Esophagus (tissue), 2 donors: ENCODE results near the gene PUS1. TPM values are rescaled to one million over a fixed set of nuclear protein-coding genes. Genes with fewer than 3 reads are reported as not detected.
"Not testable (repeated sequence)": the region's sequence is repeated elsewhere in the genome, so short reads cannot be mapped to it uniquely, and the experiment has no call there.

Experiments
- H3K27ac ChIP-seq, 2 donors: one replicate each; pipeline ENCODE4 v1.5.1; 2013; ENCODE audit warnings: low read depth in 2 of 2, mild to moderate bottlenecking in 2 of 2, inconsistent platforms in 1 of 2, low read length in 1 of 2, moderate library complexity in 1 of 2
- H3K27me3 ChIP-seq, 2 donors: one replicate each; pipeline ENCODE4 v1.6.1; 2013; ENCODE audit warnings: low read length in 2 of 2, control low read depth in 1 of 2, mild to moderate bottlenecking in 1 of 2; ENCODE audit not compliant: insufficient read depth in 2 of 2, control insufficient read depth in 1 of 2
- H3K36me3 ChIP-seq, 2 donors: one replicate each; pipeline ENCODE4 v1.6.1; 2013; ENCODE audit warnings: low read length in 1 of 2; ENCODE audit not compliant: control insufficient read depth in 2 of 2, insufficient read depth in 2 of 2
- H3K4me1 ChIP-seq, 2 donors: one replicate each; pipeline ENCODE4 v1.6.1; 2013; ENCODE audit warnings: low read length in 1 of 2; ENCODE audit not compliant: control insufficient read depth in 2 of 2, insufficient read depth in 2 of 2
- H3K4me3 ChIP-seq, 2 donors: one replicate each; pipeline ENCODE4 v1.5.1; 2013; ENCODE audit warnings: low read length in 2 of 2, mild to moderate bottlenecking in 2 of 2, low read depth in 1 of 2, moderate library complexity in 1 of 2
- H3K9me3 ChIP-seq, 2 donors: one replicate each; pipeline ENCODE4 v1.6.1; 2013; ENCODE audit warnings: mild to moderate bottlenecking in 2 of 2, low read depth in 1 of 2, low read length in 1 of 2, moderate library complexity in 1 of 2; ENCODE audit not compliant: control insufficient read depth in 2 of 2, insufficient read depth in 1 of 2
- WGBS, 2 donors: extraction: QIAGEN DNeasy Blood & Tissue Kit; methylation state at CpG; one replicate each; pipeline ENCODE4 v1.1.7; 2013; 5-methylcytosine and 5-hydroxymethylcytosine counted together
- polyA plus RNA-seq, 2 donors: library from polyadenylated mRNA; stranded (reverse); fragments of 200-250 nt; gene quantifications; one replicate each; pipeline ENCODE4 v1.2.3, GENCODE V29; 2013
- donor health status: healthy with polysubstance abuse.
- donor health status: Bipolar disorder and iron deficiency.

Gene PUS1
- polyA plus RNA-seq, 2 donors = 27.5 to 28.7 TPM

DNA sequence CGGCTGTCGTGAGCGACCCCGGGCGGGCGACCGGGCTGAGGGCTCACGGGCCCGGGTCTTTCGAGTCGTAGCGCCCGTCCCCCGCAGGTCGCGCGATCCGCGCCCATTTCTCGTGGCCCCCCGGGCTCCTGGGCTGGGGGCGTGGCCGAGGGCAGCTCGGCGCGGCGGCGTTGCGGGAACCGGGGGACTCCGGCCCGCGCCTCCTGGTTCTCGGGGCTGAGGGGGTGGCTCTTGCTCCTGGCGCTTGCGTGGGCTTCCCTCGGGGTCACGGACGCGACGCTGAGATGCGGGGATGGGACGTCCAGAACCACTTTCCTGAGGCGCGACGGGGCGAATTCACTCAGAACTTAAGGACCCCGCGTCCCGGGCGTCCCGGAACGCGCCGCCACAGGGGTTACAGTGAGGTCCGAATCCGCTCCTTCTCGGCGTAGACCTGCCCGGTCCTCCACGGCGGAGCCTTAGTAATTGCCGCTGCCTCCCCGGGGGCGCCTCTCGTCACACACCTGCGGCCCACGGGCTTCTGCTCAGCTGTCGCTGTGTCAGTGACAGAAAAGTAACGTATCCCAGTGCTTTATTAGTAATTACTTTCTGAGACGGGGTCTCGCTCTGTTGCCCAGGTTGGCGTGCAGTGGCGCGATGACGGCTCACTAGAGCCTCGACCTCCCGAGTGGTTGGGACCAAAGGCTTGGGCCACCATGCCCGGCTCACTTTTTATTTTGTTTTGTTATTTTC lies 21.3 kb downstream of the PUS1 start:
- Histone ChIP-seq H3K27ac (peak overlapping the region; percentile 62 to 72), H3K36me3 (no peaks in the 10 kb centered on the region), H3K27me3 (no peaks in the 10 kb centered on the region), H3K4me1 (no peaks in the 10 kb centered on the region), H3K4me3 (peak overlapping the region; percentile 94 to 96), H3K9me3 (no peaks in the 10 kb centered on the region)
- WGBS, 2 donors = 0 to 1% methylated on average over 69 to 79 of the region's 79 CpGs

DNA sequence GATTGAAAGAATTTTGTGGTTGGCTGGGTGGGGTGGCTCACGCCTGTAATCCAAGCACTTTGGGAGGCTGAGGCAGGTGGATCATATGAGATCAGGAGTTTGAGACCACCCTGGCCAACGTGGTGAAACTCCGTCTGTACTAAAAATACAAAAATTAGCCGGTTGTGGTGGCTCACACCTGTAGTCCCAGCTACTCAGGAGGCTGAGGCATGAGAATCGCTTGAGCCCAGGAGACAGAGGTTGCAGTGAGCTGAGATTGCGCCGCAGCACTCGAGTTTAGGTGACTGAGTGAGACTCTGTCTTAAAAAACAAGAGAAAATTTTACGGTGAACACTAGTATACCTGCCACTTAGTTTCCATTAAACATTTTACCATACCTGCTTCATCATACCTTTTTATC lies 24.7 kb downstream of the PUS1 start:
- 95% methylated on average over 9 of the region's 9 CpGs for WGBS, 2 donors
- not testable (repeated sequence) for H3K4me1 ChIP-seq, H3K27ac ChIP-seq, H3K4me3 ChIP-seq, H3K27me3 ChIP-seq, H3K9me3 ChIP-seq, H3K36me3 ChIP-seq

DNA sequence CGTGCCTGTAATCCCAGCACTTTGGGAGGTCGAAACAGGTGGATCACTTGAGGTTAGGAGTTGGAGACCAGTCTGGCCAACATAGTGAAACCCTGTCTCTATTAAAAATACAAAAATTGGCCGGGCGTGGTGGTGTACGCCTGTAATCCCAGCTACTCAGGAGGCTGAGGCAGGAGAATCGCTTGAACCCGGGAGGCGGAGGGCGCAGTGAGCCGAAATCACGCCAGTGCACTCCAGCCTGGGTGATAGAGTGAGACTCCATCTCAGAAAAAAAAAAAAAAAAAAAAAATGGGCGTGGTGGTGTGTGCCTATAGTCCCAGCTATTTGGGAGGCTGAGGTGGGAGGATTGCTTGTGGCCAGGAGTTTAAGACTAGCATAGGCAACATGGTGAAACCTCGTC lies 25.4 kb downstream of the PUS1 start:
- WGBS, 2 donors = 93 to 95% methylated on average over 13 of the region's 13 CpGs
- H3K4me1 ChIP-seq, H3K36me3 ChIP-seq, H3K27me3 ChIP-seq, H3K9me3 ChIP-seq, H3K27ac ChIP-seq, H3K4me3 ChIP-seq: not testable (repeated sequence)

DNA sequence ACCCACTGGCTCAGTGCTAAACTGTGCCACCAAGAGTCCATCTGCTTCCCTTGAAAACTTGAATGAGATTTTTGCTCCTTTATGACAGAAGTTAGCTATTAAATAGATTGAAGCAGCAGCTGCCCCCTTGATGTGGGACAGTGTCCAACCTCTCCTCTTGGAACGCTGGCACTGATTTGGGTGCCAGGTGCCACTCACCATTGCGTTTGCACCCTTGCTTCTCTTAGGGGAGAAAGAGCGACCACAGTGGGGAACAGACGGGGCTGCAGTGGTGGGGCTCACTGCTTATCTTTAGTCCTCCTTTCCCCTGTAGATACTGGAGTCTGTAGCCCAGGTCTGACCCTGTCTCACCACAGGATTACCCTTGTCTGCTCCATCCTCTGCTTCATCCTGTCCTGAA lies 30.0 kb downstream of the PUS1 start:
- peaks cover 0 to 5% of the 10 kb centered on the region in 2 donors for H3K36me3 ChIP-seq
- no peak overlapping the region for H3K4me3 ChIP-seq
- 52 to 71% methylated on average over 4 of the region's 4 CpGs for WGBS, 2 donors
- peaks cover 2 to 3% of the 10 kb centered on the region in 2 donors for H3K4me1 ChIP-seq
- H3K9me3 ChIP-seq = no peaks in the 10 kb centered on the region
- no peaks in the 10 kb centered on the region for H3K27me3 ChIP-seq
- no peak overlapping the region for H3K27ac ChIP-seq

DNA sequence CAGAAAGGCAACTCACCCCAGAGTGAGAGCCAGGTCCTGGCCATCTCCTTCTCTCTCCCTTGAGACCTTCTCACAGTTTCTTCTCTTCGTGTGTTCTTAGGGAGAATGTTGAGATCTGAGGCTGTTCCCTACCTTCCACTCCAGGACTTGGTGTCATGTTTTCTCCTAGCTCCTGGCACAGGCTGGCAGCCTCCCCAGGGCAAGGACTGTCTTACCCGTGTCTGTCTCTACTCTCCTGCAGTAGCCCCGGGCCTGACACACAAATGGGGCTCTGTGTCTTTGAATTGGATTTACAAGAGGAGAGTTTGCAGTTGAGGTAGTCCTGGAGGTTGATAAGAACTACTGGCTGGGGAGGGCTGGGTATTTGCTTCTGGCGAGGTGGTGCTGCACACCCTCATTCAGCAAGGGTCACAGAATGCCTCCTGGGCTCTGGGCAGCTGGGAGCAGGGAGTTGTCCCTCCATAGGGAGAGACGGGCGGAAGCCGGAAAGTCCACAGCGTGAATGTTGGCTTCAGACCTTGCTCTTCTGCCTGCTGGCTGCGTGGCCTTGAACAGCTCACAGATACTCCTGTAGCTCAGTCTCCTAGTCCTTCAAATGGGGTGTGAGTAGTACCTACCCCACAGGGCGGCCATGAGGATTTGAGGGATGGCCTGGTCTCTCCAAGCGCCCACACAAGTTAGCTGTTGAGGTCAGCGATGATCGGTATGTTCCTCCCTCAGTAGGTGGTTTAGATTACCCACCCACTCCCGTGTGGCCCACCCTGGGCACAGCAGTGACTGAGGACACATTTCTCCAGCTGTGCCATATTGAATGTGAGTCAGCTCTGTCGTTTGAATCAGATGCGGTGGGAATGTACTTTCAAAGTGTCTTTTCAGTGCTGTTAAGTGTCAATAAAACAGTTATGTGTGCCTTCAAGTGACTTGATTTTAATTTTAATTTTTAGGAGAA lies 30.8 kb downstream of the PUS1 start:
- WGBS, 2 donors = 77% methylated on average over 16 of the region's 16 CpGs
- Histone ChIP-seq H3K4me3 (no peak overlapping the region), H3K27me3 (no peaks in the 10 kb centered on the region), H3K4me1 (peaks cover 2 to 3% of the 10 kb centered on the region in 2 donors), H3K9me3 (no peaks in the 10 kb centered on the region), H3K27ac (no peak overlapping the region), H3K36me3 (peaks cover 0 to 5% of the 10 kb centered on the region in 2 donors)

DNA sequence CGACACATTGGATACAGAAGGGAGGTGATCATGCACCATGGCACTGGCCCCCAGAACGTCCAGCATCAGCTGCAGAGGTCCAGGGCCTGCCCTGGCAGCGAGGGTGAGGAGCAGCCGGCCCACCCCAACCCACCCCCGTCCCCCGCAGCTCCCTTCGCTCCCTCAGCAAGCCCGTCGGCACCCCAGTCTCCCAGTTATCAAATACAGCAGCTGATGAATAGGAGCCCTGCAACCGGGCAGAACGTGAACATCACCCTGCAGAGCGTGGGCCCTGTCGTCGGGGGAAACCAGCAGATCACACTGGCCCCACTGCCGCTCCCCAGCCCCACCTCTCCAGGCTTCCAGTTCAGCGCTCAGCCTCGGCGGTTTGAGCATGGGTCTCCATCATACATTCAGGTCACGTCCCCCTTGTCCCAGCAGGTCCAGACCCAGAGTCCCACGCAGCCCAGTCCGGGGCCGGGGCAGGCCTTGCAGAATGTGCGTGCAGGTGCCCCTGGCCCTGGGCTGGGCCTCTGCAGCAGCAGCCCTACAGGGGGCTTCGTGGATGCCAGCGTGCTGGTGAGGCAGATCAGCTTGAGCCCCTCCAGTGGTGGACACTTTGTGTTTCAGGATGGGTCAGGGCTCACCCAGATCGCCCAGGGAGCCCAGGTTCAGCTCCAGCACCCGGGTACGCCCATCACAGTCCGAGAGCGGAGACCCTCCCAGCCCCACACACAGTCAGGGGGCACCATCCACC lies 31.7 kb downstream of the PUS1 start:
- H3K27ac ChIP-seq, H3K4me3 ChIP-seq, H3K36me3 ChIP-seq, H3K4me1 ChIP-seq, H3K27me3 ChIP-seq, H3K9me3 ChIP-seq: not testable (repeated sequence)
- WGBS, 2 donors = 90 to 92% methylated on average over 18 to 22 of the region's 30 CpGs

DNA sequence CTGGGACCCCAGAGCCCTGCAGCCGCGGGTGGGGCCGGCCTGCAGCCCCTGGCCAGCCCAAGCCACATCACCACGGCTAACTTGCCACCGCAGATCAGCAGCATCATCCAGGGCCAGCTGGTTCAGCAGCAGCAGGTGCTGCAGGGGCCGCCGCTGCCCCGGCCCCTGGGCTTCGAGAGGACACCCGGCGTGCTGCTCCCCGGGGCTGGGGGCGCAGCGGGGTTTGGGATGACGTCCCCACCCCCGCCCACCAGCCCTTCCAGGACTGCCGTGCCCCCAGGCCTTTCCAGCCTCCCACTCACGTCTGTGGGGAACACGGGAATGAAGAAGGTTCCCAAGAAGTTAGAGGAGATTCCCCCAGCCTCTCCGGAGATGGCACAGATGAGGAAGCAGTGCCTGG lies 32.3 kb downstream of the PUS1 start:
- not testable (repeated sequence) for H3K4me1 ChIP-seq

DNA sequence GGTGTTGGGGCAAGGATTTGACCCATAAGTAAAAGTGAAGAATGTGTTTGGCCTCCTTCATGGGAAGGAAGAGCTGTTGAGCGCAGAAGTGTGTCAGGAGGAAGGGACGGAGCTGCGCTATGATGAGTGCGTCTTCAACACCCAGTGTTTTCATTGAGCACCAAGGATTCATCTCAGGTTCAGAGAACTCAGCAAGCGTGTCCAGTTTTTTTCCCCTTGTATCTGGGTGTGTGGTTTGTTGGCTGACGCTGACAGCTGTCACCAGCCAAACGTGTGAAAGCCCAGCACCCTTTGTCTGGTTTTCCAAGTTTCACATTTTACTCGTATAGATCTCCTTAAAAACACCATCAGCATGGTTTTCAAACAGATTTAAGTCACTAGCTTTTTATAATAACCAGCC lies 33.0 kb downstream of the PUS1 start:
- Histone ChIP-seq H3K4me1 (peaks cover 0 to 4% of the 10 kb centered on the region in 2 donors), H3K27ac (no peak overlapping the region)
- WGBS, 2 donors = 84 to 87% methylated on average over 8 of the region's 8 CpGs

More for the DNA sequence above, 32.3 kb downstream of the PUS1 start:
- H3K9me3 ChIP-seq, H3K27me3 ChIP-seq, H3K36me3 ChIP-seq, H3K27ac ChIP-seq, H3K4me3 ChIP-seq: not testable (repeated sequence)
- 83 to 93% methylated on average over 1 to 12 of the region's 20 CpGs for WGBS, 2 donors

DNA sequence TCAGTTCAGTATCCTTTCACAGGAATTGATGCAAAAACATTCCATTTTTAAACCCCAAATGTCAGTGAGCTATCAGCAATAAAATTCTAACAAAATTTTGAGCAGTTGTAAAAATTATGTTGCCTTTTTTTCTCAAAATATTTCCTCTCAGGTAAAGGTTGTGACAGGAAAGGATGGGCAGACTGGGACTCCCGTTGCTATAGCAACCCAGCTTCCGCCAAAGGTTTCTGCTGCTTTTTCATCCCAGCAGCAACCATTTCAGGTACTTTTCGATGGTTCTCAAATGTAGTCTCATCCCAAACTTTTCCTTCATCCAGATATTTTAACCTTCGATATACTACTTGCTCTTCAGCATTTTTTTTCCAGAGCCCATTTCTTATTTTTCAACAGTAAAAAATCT lies 34.3 kb downstream of the PUS1 start:
- Histone ChIP-seq H3K4me3 (no peak overlapping the region), H3K27me3 (no peaks in the 10 kb centered on the region), H3K4me1 (peaks cover 0 to 4% of the 10 kb centered on the region in 2 donors), H3K36me3 (peaks cover 0 to 5% of the 10 kb centered on the region in 2 donors), H3K9me3 (no peaks in the 10 kb centered on the region), H3K27ac (no peak overlapping the region)
- 72 to 87% methylated on average over 4 of the region's 4 CpGs for WGBS, 2 donors

More for the DNA sequence above, 33.0 kb downstream of the PUS1 start:
- H3K4me3 ChIP-seq = no peak overlapping the region
- H3K9me3 ChIP-seq = no peaks in the 10 kb centered on the region
- H3K27me3 ChIP-seq = no peaks in the 10 kb centered on the region
- peaks cover 0 to 5% of the 10 kb centered on the region in 2 donors for H3K36me3 ChIP-seq
